ENCODE measurements around the gene ACTR2. TPM values are rescaled to one million over a fixed set of nuclear protein-coding genes. Genes with fewer than 3 reads are reported as not detected.

The ACTR2 gene
- polyA plus RNA-seq, 1 experiment = 57.9 TPM

- H3K36me3 ChIP-seq (ENCODE audit: control insufficient read depth, insufficient read depth, low read length) = peaks cover 4% of the 10 kb centered on the region; the same call in 1 of the 2 replicates
- ChIA-PET POLR2A (no interaction called here), CTCF (interaction anchor here (0.7 to 1.8 kb wide), 7 partner anchors 9 to 310 kb away, joined by 3 to 10 read pairs (median 4); no protein-coding TSS in a partner anchor)
- DNase-seq (ENCODE audit: low read depth) = no peak
- no peaks in the 10 kb centered on the region for H3K27me3 ChIP-seq (ENCODE audit: control insufficient read depth, insufficient read depth, low read length)
- H3K4me3 ChIP-seq (ENCODE audit: low read depth, low read length) = no peak overlapping the region
- TF ChIP-seq CTCF (IDR thresholded peaks at IDR 0.05; ENCODE audit: insufficient read depth, low read depth, low read length) = no peak
Observed at GRCh38 chr2:65263986-65264385, 36.4 kb downstream of the ACTR2 start.

DNA sequence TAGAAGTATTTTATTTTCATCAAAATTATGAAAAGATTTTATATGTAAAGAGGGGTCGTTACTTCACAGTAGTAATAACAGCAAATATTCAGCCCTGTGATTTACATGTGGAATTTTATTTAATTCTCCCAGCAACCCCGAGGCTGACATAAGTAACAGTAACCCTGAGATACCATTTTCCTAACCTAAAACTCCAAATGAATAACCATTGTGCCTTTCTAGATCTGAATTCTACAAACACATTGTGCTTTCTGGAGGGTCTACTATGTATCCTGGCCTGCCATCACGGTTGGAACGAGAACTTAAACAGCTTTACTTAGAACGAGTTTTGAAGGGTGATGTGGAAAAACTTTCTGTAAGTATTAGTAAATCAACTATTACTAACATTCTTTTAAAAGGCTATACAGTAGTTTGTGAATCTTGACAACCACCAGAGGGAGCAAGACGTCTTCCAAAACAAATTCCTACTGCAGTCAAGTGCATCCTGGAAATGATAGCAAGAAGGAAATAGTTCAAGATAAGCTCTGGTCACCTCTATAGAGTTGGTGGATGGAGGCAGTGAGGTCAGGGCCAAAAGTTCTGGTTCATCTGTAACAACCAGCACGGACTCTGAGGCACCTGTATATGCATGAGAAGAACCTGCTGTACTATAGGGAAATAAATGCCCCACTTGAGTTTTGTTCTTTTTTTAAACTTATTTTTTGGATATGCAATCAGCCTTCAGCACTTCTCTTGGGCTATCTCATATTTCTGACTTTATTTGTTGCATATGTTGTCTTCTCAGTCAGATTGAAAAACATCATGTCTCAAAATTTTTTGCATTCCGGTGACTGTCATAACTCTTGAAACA is 37.4 kb downstream of the ACTR2 start:
- ChIA-PET CTCF (interaction anchor here (0.6 to 1.7 kb wide), 22 partner anchors 8 to 309 kb away, joined by 3 to 9 read pairs (median 3); no protein-coding TSS in a partner anchor), POLR2A (interaction anchor here (0.6 kb wide), 1 partner anchor 210 kb away, joined by 3 read pairs; no protein-coding TSS in a partner anchor)
- no peaks in the 10 kb centered on the region for H3K27me3 ChIP-seq (ENCODE audit: control insufficient read depth, insufficient read depth, low read length)
- H3K36me3 ChIP-seq (ENCODE audit: control insufficient read depth, insufficient read depth, low read length) = peaks cover 4% of the 10 kb centered on the region; the same call in 1 of the 2 replicates
- no peak overlapping the region for H3K4me3 ChIP-seq (ENCODE audit: low read depth, low read length)
- TF ChIP-seq CTCF (IDR thresholded peaks at IDR 0.05; ENCODE audit: insufficient read depth, low read depth, low read length) = peak; percentile 59
- peak; percentile 32 for DNase-seq (ENCODE audit: low read depth)

DNA sequence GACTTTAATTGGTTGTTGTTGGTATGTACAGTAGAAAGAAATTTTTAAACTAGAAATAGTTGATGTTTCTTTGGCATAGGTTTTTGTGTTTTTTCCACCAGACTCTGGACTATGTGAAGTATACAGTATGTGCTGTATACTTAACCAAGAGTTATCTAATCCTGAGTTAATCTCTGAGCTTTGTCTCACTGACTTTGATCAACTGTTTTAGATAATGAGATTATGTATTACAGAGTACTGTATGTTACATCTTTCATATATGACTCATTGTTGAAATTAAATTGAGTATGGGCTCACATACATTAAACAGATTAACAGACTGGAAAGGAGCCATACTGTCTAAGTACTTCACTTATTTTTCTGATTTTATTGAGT is 38.0 kb downstream of the ACTR2 start:
- POLR2A ChIA-PET = interaction anchor here (0.6 kb wide), 1 partner anchor 210 kb away, joined by 3 read pairs; no protein-coding TSS in a partner anchor
- TF ChIP-seq CTCF (IDR thresholded peaks at IDR 0.05; ENCODE audit: insufficient read depth, low read depth, low read length) = no peak
- Histone ChIP-seq H3K27me3 (ENCODE audit: control insufficient read depth, insufficient read depth, low read length) (no peaks in the 10 kb centered on the region), H3K4me3 (ENCODE audit: low read depth, low read length) (no peak overlapping the region), H3K36me3 (ENCODE audit: control insufficient read depth, insufficient read depth, low read length) (peaks cover 4% of the 10 kb centered on the region; the same call in 1 of the 2 replicates)
- DNase-seq (ENCODE audit: low read depth) = no peak
- CTCF ChIA-PET = interaction anchor here (0.8 to 1.7 kb wide), 20 partner anchors 9 to 308 kb away, joined by 3 to 9 read pairs (median 3); no protein-coding TSS in a partner anchor

GRCh38 chr2:65267008-65267407 is 39.4 kb downstream of the ACTR2 start:
- DNase-seq (ENCODE audit: low read depth) = no peak
- CTCF ChIA-PET = interaction anchor here (1.3 kb wide), 1 partner anchor 57 kb away, joined by 3 read pairs; no protein-coding TSS in a partner anchor
- Histone ChIP-seq H3K36me3 (ENCODE audit: control insufficient read depth, insufficient read depth, low read length) (peaks cover 6% of the 10 kb centered on the region), H3K27me3 (ENCODE audit: control insufficient read depth, insufficient read depth, low read length) (no peaks in the 10 kb centered on the region), H3K4me3 (ENCODE audit: low read depth, low read length) (no peak overlapping the region)
- POLR2A ChIA-PET = interaction anchor here (0.6 to 0.9 kb wide), 2 partner anchors 309 to 1993 kb away, joined by 3 read pairs; no protein-coding TSS in a partner anchor
- TF ChIP-seq CTCF (IDR thresholded peaks at IDR 0.05; ENCODE audit: insufficient read depth, low read depth, low read length) = no peak

DNA sequence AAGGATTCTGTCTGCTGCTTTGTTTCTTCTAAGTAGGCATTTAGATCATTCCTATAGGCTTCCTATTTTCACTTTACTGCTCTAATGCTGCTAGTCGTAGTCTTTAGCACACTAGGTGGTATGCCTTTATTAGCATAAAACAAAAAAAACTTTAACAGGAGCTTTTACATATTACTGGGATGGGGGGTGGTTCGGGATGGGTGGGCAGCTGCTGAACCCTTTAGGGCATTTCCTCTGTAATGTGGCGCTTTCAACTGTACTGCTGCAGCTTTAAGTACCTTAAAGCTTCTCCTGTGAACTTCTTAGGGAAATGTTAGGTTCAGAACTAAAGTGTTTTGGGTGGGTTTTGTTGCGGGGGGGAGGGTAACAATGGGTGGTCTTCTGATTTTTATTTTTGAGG is 41.3 kb downstream of the ACTR2 start:
- CTCF ChIA-PET = interaction anchor here (1.0 to 1.2 kb wide), 2 partner anchors 279 to 287 kb away, joined by 3 read pairs; no protein-coding TSS in a partner anchor
- no peak for DNase-seq (ENCODE audit: low read depth)
- POLR2A ChIA-PET = no interaction called here
- peaks cover 6% of the 10 kb centered on the region for H3K36me3 ChIP-seq (ENCODE audit: control insufficient read depth, insufficient read depth, low read length)
- H3K4me3 ChIP-seq (ENCODE audit: low read depth, low read length) = no peak overlapping the region
- H3K27me3 ChIP-seq (ENCODE audit: control insufficient read depth, insufficient read depth, low read length) = no peaks in the 10 kb centered on the region
- no peak for TF ChIP-seq CTCF (IDR thresholded peaks at IDR 0.05; ENCODE audit: insufficient read depth, low read depth, low read length)

Measured in BJ (cell line).